ENCODE results near the gene PIK3AP1. TPM values are rescaled to one million over a fixed set of nuclear protein-coding genes. Genes with fewer than 3 reads are reported as not detected.
"Not testable (repeated sequence)": the region's sequence is repeated elsewhere in the genome, so short reads cannot be mapped to it uniquely, and the experiment has no call there.

The PIK3AP1 gene
- total RNA-seq, 1 experiment from 2014 or later = 7.1 TPM

DNA sequence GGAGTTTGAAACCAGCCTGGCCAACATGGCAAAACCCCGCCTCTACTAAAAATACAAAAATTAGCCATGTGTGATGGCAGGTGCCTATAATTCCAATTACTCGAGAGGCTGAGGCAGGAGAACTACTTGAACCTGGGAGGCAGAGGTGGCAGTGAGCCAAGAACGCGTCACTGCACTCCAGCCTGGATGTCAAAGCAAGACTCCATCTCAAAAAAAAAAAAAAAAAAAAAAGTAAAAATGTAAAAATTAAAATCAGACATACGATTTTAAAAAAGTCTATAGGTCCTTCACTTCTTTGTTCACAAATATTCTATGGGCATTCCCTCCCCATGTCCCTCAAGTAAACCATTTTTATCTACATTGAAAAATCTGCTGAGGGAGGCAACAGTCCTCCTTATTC, 171.7 kb downstream of the PIK3AP1 start:
- POLR2A ChIA-PET = no interaction called here
- peaks cover 14 to 28% of the 10 kb centered on the region in 2 experiments for H3K36me3 ChIP-seq (ENCODE audit: control insufficient read depth in 1 of 2, insufficient read depth in 2 of 2, low read length in 2 of 2)
- CTCF ChIA-PET = no interaction called here

DNA sequence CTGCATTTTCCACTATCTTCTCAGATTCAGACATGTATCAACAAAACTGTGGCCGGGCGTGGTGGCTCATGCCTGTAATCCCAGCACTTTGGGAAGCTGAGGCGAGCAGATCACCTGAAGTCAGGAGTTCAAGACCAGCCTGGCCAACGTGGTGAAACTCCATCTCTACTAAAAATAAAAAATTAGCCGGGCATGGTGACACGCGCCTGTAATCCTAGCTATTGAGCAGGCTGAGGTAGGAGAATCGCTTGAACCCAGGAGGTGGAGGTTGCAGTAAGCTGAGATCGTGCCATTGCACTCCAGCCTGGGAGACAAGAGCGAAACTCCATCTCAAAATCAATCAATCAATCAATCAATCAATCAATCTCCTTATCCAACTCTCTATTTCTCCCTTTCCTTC, 174.8 kb downstream of the PIK3AP1 start:
- DNase-seq (ENCODE audit: low read depth, low spot score); H3K9me3 ChIP-seq (ENCODE audit: control insufficient read depth in 1 of 2, insufficient read depth in 1 of 2, low read depth in 1 of 2, low read length in 2 of 2); H3K4me2 ChIP-seq (ENCODE audit: low read length); H3K9me2 ChIP-seq (ENCODE audit: insufficient read depth); RAD21 ChIA-PET (ENCODE audit: low non-redundant PET in 1 of 2, low total read pairs in 2 of 2, uncharacterized antibody in 2 of 2, unreplicated experiment in 2 of 2); ATAC-seq; H3K27ac ChIP-seq (ENCODE audit: low read depth, low read length); H2AFZ ChIP-seq (ENCODE audit: low read depth, low read length, poor library complexity, severe bottlenecking); BruUV-seq (replicated peaks); H3K9ac ChIP-seq (ENCODE audit: low read length); intact Hi-C loops (cut with micrococcal nuclease); H3K4me3 ChIP-seq (replicated peaks in 1 of 2; ENCODE audit: low read depth in 1 of 2, low read length in 2 of 2); POLR2A ChIA-PET; H3K27me3 ChIP-seq (ENCODE audit: insufficient read depth, low read length); H3K4me1 ChIP-seq (ENCODE audit: control insufficient read depth in 1 of 2, insufficient read depth in 2 of 2, low read length in 2 of 2); H4K20me1 ChIP-seq (ENCODE audit: insufficient read depth): not testable (repeated sequence)
- peaks cover 21 to 28% of the 10 kb centered on the region in 2 experiments for H3K36me3 ChIP-seq (ENCODE audit: control insufficient read depth in 1 of 2, insufficient read depth in 2 of 2, low read length in 2 of 2)
- CTCF ChIA-PET = interaction anchor here (1.4 kb wide), 1 partner anchor 175 kb away, joined by 4 read pairs; no protein-coding TSS in a partner anchor
- H3K79me2 ChIP-seq (ENCODE audit: insufficient read depth, low read length) = peaks cover 35% of the 10 kb centered on the region

More for the DNA sequence above, 171.7 kb downstream of the PIK3AP1 start:
- no peak overlapping the region for H3K9ac ChIP-seq (ENCODE audit: low read length)
- intact Hi-C loops (cut with micrococcal nuclease) = no loop called here
- no TSS peak for BruUV-seq (replicated peaks)
- peaks cover 6% of the 10 kb centered on the region for H4K20me1 ChIP-seq (ENCODE audit: insufficient read depth)
- RAD21 ChIA-PET (ENCODE audit: low non-redundant PET in 1 of 2, low total read pairs in 2 of 2, uncharacterized antibody in 2 of 2, unreplicated experiment in 2 of 2) = no interaction called here
- no peak for TF ChIP-seq ELF1 (IDR thresholded peaks at IDR 0.05; ENCODE audit: borderline replicate concordance, low read depth)
- no peak for TF ChIP-seq POLR2A (IDR thresholded peaks at IDR 0.05; ENCODE audit: borderline replicate concordance, extremely low read depth, insufficient read depth, insufficient read length)
- TF ChIP-seq SRF (IDR thresholded peaks at IDR 0.05; ENCODE audit: low read depth) = no peak
- no peak for TF ChIP-seq CEBPB (IDR thresholded peaks at IDR 0.05; ENCODE audit: low read depth)
- no peak for TF ChIP-seq YY1 (IDR thresholded peaks at IDR 0.05; ENCODE audit: extremely low read depth, insufficient replicate concordance, low read depth, low read length)
- TF ChIP-seq CBX3 (IDR thresholded peaks at IDR 0.05; ENCODE audit: low read depth) = no peak
- TF ChIP-seq CTCF (IDR thresholded peaks at IDR 0.05 in 2 of 3, conservative IDR thresholded peaks at IDR 0.05 in 1 of 3; ENCODE audit: borderline replicate concordance in 1 of 3, insufficient read depth in 1 of 3, low read depth in 2 of 3, low read length in 2 of 3) = no peak
- TF ChIP-seq EZH2phosphoT487 (IDR thresholded peaks at IDR 0.05; ENCODE audit: borderline replicate concordance) = no peak
- TF ChIP-seq ZNF274 (IDR thresholded peaks at IDR 0.05; ENCODE audit: low read depth, low read length) = no peak
- TF ChIP-seq JUND (IDR thresholded peaks at IDR 0.05) = no peak
- TF ChIP-seq EGR1 (IDR thresholded peaks at IDR 0.05; ENCODE audit: low read depth) = no peak
- no peak for TF ChIP-seq ZFX (IDR thresholded peaks at IDR 0.05)
- TF ChIP-seq, protein P1, sequence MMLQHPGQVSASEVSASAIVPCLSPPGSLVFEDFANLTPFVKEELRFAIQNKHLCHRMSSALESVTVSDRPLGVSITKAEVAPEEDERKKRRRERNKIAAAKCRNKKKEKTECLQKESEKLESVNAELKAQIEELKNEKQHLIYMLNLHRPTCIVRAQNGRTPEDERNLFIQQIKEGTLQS (IDR thresholded peaks at IDR 0.05) = no peak
- no peak for TF ChIP-seq RAD21 (IDR thresholded peaks at IDR 0.05; ENCODE audit: low read depth)
- no peak for TF ChIP-seq SP1 (IDR thresholded peaks at IDR 0.05; ENCODE audit: low read depth)
- no peak for TF ChIP-seq FOSL1 (IDR thresholded peaks at IDR 0.05; ENCODE audit: low read depth)
- TF ChIP-seq SIN3A (IDR thresholded peaks at IDR 0.05; ENCODE audit: low read depth) = no peak
- H3K9me3 ChIP-seq (ENCODE audit: control insufficient read depth in 1 of 2, insufficient read depth in 1 of 2, low read depth in 1 of 2, low read length in 2 of 2) = no peaks in the 10 kb centered on the region
- no peak overlapping the region for H3K4me2 ChIP-seq (ENCODE audit: low read length)
- H2AFZ ChIP-seq (ENCODE audit: low read depth, low read length, poor library complexity, severe bottlenecking) = no peak overlapping the region
- H3K4me3 ChIP-seq (replicated peaks in 1 of 2; ENCODE audit: low read depth in 1 of 2, low read length in 2 of 2) = no peak overlapping the region
- DNase-seq (ENCODE audit: low read depth, low spot score) (no peak), ATAC-seq (no peak)
- H3K27me3 ChIP-seq (ENCODE audit: insufficient read depth, low read length) = no peaks in the 10 kb centered on the region
- no peak overlapping the region for H3K27ac ChIP-seq (ENCODE audit: low read depth, low read length)
- H3K9me2 ChIP-seq (ENCODE audit: insufficient read depth) = no peaks in the 10 kb centered on the region
- H3K4me1 ChIP-seq (ENCODE audit: control insufficient read depth in 1 of 2, insufficient read depth in 2 of 2, low read length in 2 of 2) = no peaks in the 10 kb centered on the region
- peaks cover 37% of the 10 kb centered on the region for H3K79me2 ChIP-seq (ENCODE audit: insufficient read depth, low read length)

Measured in HCT116 (cell line).